Suppressor macrophage (primary cell): ENCODE measurements around the gene KRT20.

Experiments
- DNase-seq, 4 experiments: peaks; one replicate each; pipeline ENCODE4 v3.0.0-alpha.2; 2020 to 2022

KRT20 gene

DNA sequence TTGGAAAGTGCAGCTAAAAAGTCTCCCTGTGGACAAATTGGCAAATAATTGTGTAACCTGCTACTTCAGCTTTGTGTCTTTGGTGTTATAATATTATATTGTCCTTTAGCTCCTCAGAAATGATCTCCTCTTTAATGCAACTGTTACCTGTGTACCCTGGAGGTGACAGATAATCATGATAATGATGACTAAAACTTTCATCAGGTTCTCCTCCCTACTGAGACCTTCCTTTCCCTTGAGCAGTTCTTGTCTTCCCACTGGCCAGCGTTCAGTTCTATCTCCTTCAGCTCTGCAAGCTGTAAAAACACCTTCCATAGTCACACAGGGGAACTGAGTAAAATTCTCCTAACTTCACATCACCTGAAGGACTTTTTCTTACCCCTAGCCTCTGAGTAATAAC is 32.7 kb downstream of the KRT20 start:
- no peak for DNase-seq

DNA sequence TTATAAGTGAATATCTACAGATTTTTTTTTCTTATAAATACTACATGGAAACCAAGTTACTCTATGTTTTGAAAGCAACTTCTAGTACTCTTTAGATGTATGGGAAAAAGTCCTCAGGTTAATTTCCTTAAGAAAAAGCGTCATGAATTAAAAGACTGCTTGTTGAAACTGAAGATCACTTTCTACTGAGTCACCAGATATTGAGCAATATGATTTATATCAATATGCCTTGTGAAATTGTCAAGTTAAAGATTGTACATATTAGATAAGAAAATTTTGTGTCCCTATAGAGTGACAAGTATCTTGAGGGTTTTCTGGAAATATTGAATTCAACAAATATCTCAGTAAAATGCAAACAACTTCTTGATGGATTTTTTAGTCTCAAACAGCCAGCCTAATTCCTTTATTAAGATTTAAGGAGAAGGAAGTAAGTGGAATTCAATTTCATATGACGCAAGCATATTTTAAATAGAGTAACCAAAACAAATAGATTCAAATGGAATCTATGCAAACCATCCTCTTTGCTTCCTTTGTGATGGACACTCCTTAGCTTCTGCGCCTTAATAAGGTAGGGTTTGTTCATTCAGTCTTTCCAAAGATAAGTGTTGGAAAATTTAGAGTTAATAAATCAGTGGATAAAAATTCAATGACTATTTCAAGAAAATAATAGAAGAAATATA is 34.6 kb downstream of the KRT20 start:
- DNase-seq, result no peak

DNA sequence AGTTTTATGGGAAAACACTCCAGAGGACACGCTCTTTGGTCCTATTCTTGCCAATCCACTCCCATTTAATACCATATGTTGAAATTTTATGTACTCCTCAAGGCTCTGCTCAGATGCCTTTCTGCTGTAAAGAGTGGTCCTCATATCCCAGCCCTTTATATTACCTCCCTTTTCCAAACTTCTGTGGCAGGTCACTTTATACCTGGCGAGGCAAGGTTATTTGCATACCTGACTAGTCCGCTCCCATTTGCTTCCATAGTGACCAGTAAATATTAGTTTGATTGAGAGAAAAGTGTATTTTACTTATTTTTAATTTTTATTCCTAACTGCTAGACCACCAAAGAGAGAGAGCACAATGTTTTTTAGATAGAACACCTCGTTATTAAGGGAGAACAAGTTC is 35.3 kb downstream of the KRT20 start:
- no peak for DNase-seq

DNA sequence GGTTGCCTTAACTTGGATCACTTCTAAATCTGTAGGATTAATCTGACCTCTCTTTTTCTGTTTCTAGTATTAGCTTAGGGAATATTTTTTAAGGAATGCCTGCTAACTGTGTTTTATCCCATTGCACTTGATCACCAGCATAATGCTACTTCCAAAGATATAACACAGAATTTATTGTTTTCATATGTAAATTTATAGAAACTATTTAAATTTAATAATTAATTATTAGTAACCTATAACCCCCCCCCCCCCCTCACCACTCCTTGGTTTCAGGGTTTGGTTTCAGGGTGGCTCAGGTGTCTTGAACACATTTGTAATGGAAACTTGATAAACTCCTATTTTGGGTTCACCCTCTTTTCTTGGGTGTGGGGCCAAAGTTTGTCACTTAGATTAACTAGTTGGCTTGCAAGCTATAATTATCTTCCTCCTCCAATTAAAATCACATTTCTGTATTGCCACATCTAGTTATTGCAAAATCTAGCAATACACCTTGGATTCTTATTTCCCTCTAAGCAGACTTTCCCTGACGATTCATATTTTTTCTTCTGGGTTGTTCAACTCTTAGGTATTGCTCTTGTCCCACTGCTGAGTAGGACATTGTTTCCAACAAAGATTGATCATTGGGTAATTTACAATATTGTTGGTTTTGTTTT is 36.3 kb downstream of the KRT20 start:
- no peak for DNase-seq

DNA sequence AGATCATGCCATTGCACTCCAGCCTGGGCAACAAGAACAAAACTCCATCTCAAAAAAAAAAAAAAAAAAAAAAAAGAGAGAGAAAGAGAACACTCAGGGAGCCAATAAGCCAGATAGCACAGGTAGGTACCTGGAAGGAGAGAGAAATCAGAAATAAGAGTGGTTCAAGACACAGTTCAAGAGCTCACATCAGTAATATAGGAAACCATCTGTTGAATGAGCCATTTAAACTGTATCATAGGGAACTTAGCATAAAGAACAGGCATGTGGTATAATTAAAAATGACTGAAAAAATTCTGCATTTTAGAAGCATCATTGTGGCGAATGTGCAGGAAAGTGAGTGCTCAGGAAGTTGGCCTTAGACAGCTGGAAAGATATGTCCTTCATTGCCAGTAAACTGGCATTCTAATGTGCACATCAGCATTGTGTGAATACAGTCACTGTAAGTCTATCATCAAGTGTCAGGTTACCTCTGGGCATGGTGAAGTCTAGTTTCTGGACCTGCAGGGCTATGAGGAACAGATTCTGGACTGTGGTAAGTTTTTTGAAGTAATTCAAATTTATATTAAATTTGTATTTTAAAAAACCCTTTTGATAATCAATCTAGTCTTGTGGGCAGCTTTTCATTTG is 38.4 kb downstream of the KRT20 start:
- no peak for DNase-seq

DNA sequence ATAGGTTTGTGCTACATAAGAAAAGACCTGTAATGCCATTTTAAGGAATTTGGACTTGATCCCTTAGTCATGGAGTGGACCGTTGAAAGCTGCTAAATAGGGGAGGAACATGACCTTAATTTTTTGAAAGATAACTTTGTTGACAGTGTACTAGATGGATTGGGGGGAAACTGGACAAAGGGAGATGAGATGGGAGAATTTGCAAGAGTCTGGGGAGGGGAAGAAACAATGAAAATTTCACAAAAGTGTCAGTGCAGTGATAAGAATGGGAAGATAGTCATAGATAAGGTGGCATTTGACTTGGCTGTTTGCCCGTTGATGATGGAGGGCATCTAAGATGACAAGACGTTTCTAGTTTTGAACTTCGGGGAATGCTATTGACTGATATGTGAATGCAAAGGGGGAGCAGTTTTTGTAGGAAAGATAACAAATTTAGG is 40.4 kb downstream of the KRT20 start:
- no peak for DNase-seq

DNA sequence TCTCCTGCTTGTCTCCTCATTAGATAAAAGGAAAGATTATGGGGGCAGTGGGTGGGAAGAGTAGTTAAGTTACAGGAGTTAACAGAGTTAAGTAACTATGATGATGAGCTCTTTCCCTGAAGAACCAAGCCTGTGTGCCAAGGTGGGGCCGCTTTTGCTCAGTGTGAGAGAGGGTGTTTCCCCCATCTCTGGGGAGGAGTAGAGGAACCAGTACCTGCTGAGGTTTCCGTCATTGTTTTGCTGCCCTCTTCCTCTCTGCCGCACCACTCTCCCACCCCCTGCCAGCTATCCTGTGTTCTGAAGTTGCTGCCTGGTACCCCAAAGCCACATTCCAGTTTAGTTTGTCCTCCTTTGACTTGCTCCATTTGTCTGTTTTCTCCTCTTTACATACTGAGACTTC is 41.8 kb downstream of the KRT20 start:
- DNase-seq, result no peak

DNA sequence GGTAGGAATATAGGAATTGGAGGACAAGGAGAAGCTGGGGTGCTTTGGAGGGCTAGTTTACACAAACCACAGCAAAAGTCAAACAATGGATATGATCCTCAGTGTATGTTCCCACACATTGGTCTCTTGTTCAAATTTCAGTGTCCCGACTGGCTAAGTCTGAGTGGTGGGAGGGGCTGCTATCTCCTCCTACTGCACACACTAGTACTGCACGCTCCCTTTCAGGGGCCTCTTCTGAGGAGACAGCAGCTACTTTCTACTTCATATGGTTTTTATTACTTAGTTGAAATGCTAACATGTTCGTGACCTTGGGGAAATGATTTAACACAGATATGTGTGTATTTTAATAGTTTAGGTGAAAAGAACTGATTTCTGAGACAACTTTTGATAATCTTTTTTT is 43.8 kb downstream of the KRT20 start:
- DNase-seq, result no peak

DNA sequence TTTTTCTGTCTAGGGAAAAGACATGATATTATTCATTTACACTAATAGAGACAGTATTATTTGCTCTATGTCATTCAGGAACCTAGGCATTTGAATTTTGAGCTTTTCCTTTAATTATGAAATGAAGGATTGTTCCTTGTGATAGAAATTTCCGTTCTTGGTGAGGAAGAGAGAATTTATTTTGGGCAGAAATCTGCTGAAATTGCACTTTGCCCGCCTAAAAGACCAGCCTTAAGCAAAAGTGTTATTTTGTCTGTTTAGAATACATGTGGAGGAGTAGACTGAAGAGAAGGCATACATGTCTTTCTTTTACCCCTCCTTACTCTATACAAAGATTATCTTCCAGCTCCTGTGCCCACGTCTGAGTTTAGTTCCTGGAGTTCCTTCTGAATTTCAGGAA is 45.8 kb downstream of the KRT20 start:
- DNase-seq, result no peak

DNA sequence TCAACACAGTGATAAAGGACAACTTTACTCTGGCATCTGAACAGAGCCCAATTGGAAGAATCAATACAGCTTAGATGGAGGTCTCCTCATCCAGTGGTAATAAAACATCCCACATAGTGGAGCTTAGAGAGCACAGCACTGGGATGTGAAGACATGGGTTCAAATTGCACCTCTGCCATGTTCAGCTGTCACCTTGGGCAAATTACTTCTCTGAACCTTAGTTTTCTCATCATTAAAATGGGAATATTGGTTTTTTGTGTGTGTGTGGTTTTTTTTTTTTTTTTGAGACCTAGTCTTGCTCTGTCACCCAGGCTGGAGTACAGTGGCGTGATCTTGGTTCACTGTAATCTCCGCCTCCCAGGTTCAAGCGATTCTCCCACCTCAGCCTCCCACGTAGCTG is 49.0 kb downstream of the KRT20 start:
- no peak for DNase-seq

DNA sequence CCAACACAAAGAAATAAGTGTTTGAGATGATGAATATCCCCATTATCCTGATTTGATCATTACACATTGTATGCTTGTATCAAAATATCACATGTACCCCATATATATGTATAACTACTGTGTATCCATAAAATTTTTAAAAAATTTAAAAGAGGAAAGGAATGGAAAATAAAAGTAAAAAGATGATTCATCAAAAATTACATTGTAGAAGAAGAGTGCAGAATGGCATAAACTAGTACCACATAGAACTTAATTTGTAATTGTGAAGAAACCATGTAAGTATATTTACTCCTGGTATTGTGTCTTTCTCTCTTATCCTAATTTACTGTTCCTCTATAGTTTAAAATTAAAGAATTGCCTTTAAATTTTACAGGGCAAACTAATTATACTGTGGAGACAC is 51.2 kb downstream of the KRT20 start:
- no peak for DNase-seq

DNA sequence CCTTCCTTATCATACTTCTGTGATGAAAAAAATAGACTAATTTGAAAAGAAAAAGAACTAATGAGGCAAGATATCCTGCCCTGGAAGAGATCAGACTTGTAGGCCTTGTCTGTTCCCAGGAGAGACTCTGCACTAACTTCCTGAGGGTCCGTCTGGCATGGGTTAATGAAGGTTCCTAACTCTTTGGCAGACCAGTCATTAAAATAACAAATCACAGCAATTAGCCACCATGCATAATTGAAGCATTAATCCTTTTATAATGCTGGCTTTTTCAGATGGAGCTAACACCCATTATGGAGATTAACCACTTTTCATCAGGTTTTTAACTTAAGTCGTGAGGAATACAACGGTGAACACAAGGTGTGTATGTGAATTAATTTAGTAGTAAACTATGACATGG is 52.2 kb downstream of the KRT20 start:
- no peak for DNase-seq

DNA sequence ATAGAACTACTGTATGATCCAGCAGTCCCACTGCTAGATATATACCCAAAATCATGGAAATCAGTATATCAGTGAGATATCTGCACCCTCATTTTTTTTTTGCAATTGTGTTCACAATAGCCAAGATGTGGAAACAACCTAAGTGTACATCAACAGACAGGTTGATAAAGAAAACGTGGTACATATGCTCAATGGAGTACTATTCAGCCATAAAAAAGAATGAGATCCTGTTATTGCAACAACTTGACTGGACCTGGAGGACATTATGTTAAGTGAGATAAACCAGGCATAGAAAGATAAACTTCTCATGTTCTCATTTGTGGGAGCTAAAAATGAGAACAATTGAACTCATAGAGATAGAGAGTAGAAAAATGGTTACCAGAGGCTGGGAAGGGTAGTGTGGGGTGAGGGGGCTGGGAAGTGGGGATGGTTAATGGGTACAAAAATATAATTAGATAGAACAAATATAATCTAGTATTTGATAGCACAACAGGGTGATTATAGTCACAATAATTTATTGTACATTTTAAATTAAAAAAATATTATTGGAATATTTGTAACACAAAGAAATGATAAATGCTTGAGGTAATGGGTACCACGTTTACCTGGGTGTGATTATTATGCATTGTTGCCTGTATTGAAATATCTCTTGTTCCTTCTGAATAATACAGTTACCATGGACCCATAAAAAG is 54.8 kb downstream of the KRT20 start:
- no peak for DNase-seq

DNA sequence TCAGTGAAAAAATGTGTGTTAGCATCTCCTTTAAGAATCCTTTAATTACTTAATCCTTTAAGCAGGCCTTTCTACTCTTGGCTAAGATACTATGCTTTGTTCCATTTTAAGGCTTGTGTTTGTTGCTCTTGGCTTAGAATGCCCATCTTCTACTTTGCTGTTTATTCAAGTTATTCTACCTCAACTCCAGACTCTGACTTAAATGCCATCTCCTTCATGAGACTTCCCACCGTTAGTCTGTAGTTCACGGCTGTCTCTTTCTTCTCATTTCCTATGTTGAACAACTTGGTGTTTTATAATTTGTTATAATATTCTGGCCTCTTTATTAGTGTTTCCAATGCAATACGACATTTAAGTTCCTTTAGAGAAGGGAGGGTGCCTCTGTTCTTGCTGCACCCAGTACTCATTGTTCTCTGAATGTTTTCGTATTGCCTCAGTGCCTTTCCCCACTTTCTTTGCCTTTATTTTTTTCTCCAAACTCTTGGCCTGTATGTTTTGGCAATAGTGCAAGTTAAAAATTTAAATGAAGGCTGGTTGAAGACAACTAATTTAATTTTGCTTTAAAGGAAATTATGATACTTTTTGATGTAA is 56.5 kb downstream of the KRT20 start:
- DNase-seq, result no peak

DNA sequence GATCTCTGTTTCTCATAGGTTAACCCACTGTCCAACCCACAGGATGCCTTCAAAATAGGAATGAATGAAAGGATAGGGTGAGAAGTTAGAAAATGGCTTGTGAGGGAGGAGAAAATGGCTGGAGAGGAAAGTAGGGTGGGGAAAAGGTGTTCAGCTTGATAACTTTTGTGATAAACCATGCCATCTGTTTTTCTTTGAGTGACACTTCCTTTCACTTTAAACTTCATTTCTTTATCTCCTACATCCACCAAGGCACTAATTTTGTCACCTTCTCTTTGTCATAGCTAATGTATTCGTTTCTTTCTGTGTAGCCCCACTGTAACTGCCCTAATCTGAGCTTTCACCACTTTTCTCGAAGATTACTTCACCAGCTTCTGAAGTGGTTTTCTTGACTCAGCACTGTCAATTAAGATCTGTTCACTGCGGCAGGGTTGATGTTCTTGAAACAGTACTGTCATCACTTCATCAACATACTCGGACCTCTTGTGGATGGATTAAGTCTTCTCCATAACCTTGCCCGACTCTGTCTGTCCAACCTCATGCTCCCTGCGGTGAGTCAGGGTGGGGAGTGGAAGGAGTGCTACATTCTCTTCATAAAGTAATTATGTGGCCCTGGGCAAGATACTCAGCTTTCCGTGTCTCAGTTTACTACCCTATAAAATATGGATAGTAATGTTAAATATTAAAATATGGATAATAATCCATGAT is 57.1 kb downstream of the KRT20 start:
- DNase-seq, result no peak
